ENCODE measurements around the gene NOD1.

GRCh38 chr7:30505174-30505697 lies 26.7 kb upstream of the NOD1 start:
- TF ChIP-seq EZH2 (IDR thresholded peaks at IDR 0.05; ENCODE audit: insufficient read depth, poor library complexity, severe bottlenecking) (no peak), EZH2phosphoT487 (IDR thresholded peaks at IDR 0.05; ENCODE audit: insufficient read depth, low read depth) (no peak)

All from GM23248 (cell line).